ENCODE measurements around the gene ERF. TPM values are rescaled to one million over a fixed set of nuclear protein-coding genes. Genes with fewer than 3 reads are reported as not detected.

ERF gene
- total and polyA plus RNA-seq, 2 donors (not counting 3 experiments of a cell fraction or from before 2014, with no cell fraction given) = 102 to 117 TPM

DNA sequence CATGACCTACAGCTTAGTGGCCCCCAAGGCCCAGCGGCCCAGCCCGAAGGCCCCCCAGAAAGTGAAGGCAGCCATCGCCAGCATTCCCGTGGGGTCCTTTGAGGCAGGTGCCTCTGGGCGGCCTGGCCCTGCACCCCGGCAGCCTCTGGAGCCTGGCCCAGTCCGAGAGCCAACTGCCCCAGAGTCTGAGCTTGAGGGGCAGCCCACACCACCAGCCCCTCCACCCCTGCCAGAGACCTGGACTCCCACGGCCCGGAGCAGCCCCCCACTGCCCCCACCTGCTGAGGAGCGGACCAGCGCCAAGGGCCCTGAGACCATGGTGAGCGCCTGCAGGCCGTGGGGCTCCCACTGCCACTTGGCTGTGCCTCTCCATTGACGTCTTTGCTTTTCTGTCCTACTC, 38.0 kb upstream of the ERF start:
- Histone ChIP-seq H3K9me3 (replicated peaks; ENCODE audit: control insufficient read depth, insufficient read depth, low read length) (no peaks in the 10 kb centered on the region), H3K79me2 (ENCODE audit: control insufficient read depth, insufficient read depth, low read length) (no peaks in the 10 kb centered on the region), H4K20me1 (replicated peaks; ENCODE audit: control insufficient read depth, extremely low read depth, insufficient read depth, low read length) (no peaks in the 10 kb centered on the region), H3K4me2 (ENCODE audit: insufficient read depth, low read length) (no peak overlapping the region), H3K4me1 (ENCODE audit: control insufficient read depth, extremely low read depth, insufficient read depth, low read length) (no peaks in the 10 kb centered on the region), H3K9ac (replicated peaks; ENCODE audit: extremely low read depth, insufficient read depth, low read length) (no peak overlapping the region), H3K27me3 (ENCODE audit: control insufficient read depth in 2 of 2, insufficient read depth in 2 of 2, low read length in 2 of 2) (no peaks in the 10 kb centered on the region), H3K4me3 (replicated peaks in 1 of 3; ENCODE audit: insufficient read depth in 1 of 3, low read depth in 1 of 3, low read length in 3 of 3) (no peak overlapping the region), H2AFZ (ENCODE audit: low read depth, low read length) (no peak overlapping the region), H3K9me1 (replicated peaks; ENCODE audit: control insufficient read depth, extremely low read depth, insufficient read depth, low read length) (no peaks in the 10 kb centered on the region), H3K27ac (ENCODE audit: insufficient read depth, low read depth, low read length) (no peak overlapping the region), H3K36me3 (ENCODE audit: control insufficient read depth in 2 of 2, extremely low read depth in 1 of 2, insufficient read depth in 2 of 2, low read length in 2 of 2) (peaks cover 16 to 72% of the 10 kb centered on the region in 2 experiments)
- BruUV-seq (replicated peaks) = no TSS peak
- dilution Hi-C loops (cut with MboI; ENCODE audit: extremely low pct_ligation_motif_present, low sequenced_read_pairs) = no loop called here
- intact Hi-C loops (cut with micrococcal nuclease) = no loop called here
- DNase-seq (ENCODE audit: low read depth, low spot score) (no peak), FAIRE-seq (no peak)
- ChIA-PET CTCF (interaction anchor here (1.1 to 6.7 kb wide), 5 partner anchors 9 to 50 kb away, joined by 3 to 60 read pairs (median 4); partner anchors contain the start of genes PAFAH1B3 and PRR19), POLR2A (no interaction called here)
- TF ChIP-seq EZH2 (IDR thresholded peaks at IDR 0.05; ENCODE audit: borderline replicate concordance, low read depth, low read length, severe bottlenecking) (no peak), POLR2AphosphoS5 (IDR thresholded peaks at IDR 0.05; ENCODE audit: insufficient read depth, low read depth, low read length) (no peak), POLR2A (IDR thresholded peaks at IDR 0.05; ENCODE audit: low read depth, low read length) (no peak), MYC (IDR thresholded peaks at IDR 0.05; ENCODE audit: low read depth, low read length) (no peak), FOS (IDR thresholded peaks at IDR 0.05; ENCODE audit: borderline replicate concordance, insufficient read depth, low read length) (no peak), JUN (IDR thresholded peaks at IDR 0.05; ENCODE audit: borderline replicate concordance, insufficient read depth, insufficient read length, low read depth) (no peak), GATA2 (IDR thresholded peaks at IDR 0.05; ENCODE audit: insufficient read depth, insufficient read length, low read depth, low read length) (no peak)
- TF ChIP-seq, protein P1, sequence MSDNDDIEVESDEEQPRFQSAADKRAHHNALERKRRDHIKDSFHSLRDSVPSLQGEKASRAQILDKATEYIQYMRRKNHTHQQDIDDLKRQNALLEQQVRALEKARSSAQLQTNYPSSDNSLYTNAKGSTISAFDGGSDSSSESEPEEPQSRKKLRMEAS (IDR thresholded peaks at IDR 0.05; ENCODE audit: insufficient read depth, insufficient read length) = no peak
- TF ChIP-seq, protein P2, sequence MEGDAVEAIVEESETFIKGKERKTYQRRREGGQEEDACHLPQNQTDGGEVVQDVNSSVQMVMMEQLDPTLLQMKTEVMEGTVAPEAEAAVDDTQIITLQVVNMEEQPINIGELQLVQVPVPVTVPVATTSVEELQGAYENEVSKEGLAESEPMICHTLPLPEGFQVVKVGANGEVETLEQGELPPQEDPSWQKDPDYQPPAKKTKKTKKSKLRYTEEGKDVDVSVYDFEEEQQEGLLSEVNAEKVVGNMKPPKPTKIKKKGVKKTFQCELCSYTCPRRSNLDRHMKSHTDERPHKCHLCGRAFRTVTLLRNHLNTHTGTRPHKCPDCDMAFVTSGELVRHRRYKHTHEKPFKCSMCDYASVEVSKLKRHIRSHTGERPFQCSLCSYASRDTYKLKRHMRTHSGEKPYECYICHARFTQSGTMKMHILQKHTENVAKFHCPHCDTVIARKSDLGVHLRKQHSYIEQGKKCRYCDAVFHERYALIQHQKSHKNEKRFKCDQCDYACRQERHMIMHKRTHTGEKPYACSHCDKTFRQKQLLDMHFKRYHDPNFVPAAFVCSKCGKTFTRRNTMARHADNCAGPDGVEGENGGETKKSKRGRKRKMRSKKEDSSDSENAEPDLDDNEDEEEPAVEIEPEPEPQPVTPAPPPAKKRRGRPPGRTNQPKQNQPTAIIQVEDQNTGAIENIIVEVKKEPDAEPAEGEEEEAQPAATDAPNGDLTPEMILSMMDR (IDR thresholded peaks at IDR 0.05; ENCODE audit: extremely low read depth in 1 of 2, insufficient read depth in 1 of 2, low read depth in 1 of 2, low read length in 2 of 2) = no peak
